Activated CD4-positive, CD25-positive, alpha-beta regulatory T cell treated with anti-CD3 and anti-CD28 coated beads, Interleukin-2, amount 50 U/mL, for 24 hours (primary cell): ENCODE results near the gene POLG2.
"Not testable (repeated sequence)": the region's sequence is repeated elsewhere in the genome, so short reads cannot be mapped to it uniquely, and the experiment has no call there.

Source experiments
- ATAC-seq, 2 donors: fragments of 150-1000 bp; cut with Tn5 transposase; one replicate each; pipeline ENCODE4 v1.10.0; 2021; ENCODE audit warnings: mild to moderate bottlenecking in 1 of 2, moderate library complexity in 1 of 2

Gene POLG2

DNA sequence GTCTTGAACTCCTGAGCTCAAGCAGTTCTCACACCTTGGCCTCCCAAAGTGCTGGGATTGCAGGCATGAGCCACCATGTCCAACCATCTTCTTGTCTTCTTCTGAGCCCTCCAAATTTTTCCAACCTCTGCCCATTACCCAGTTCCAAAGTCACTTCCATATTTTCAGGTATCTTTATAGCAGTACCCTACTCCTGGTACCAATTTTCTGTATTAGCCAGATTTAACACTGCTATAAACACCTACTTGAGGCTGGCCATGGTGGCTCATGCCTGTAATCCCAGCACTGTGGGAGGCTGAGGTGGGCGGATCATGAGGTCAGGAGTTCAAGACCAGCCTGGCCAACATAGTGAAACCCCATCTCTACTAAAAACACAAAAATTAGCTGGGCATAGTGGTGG is 57.3 kb downstream of the POLG2 start:
- ATAC-seq: not testable (repeated sequence)

DNA sequence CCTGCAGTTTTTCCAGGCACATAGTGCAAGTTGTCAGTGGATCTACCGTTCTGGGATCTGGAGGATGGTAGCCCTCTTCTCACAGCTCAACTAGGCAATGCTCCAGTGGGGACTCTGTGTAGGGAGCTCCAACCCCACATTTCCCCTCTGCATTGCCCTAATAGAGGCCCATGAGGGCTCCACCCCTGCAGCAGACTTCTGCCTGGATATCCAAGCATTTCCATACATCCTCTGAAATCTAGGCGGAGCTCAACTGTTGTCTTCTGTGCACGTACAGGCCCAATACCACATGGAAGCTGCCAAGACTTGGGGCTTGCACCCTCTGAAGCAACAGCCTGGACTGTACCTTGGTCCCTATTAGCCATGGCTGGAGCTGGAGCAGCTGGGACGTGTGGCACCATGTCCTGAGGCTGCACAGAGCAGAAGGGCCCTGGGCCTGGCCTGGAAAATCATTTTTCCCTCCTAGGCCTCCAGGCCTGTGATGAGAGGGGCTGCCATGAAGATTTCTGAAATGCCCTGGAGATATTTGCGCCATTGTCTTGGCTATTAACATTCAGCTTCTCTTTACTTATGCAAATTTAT is 58.8 kb downstream of the POLG2 start:
- ATAC-seq: no peak

DNA sequence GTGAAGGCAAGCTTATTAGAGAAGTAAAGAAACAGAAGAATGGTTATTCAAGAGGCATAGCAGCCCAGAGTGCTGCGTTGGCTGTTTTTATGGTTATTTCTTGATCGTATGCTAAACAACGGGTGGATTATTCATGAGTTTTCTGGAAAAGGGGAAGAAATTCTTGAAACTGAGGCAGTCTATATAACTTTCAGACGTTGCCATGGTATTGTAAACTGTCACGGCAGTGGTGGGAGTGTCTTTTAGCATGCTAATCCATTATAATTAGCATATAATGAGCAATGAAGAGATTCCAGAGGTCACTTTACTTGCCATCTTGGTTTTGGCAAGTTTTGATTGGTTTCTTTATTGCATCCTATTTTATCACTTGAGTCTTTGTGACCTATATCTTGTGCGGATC is 65.3 kb downstream of the POLG2 start:
- ATAC-seq: no peak

DNA sequence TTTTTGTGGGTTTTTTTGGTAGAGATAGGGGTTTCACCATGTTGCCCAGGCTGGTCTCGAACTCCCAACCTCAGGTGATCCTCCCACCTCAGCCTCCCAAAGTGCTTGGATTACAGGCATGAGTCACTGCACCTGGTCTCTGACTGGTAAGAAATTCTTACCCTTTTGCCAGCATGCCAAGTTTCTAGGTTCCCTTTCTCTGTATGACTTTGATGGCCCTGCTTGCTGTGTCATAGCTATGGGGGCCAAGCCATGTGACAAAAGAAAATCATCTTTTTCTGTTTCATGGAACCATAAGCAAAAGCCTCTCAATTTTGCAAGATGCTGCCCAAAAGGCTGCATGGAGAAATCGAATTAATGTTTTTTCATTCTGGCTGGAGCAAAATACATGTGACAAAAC is 66.8 kb downstream of the POLG2 start:
- ATAC-seq: not testable (repeated sequence)

- ATAC-seq: no peak
These were observed 68.4 kb downstream of the POLG2 start for GRCh38 chr17:64428406-64428805.
